KMS-11 (cell line): ENCODE measurements around the gene IMMP2L.

Experiments used
- H2AFZ ChIP-seq: fragments of 200-600 bp; sonication (generic); 2 replicates; pipeline ENCODE4 v1.6.1; 2016; ENCODE audit warnings: antibody characterized with exemption, mixed run types, low read depth
- H3K27ac ChIP-seq: fragments of 200-600 bp; sonication (generic); 2 replicates; pipeline ENCODE4 v1.6.1; 2016; ENCODE audit warnings: mild to moderate bottlenecking, mixed run types
- H3K27me3 ChIP-seq: fragments of 200-600 bp; sonication (generic); 2 replicates; pipeline ENCODE4 v1.6.1; 2017; ENCODE audit warnings: mild to moderate bottlenecking, low read depth, mixed run types, moderate library complexity; ENCODE audit not compliant: insufficient read depth
- H3K36me3 ChIP-seq: fragments of 200-600 bp; sonication (generic); 2 replicates; pipeline ENCODE4 v1.6.1; 2017; ENCODE audit warnings: mild to moderate bottlenecking, mixed run types; ENCODE audit not compliant: insufficient read depth
- H3K4me1 ChIP-seq: fragments of 200-600 bp; sonication (generic); 2 replicates; pipeline ENCODE4 v1.6.1; 2016; ENCODE audit warnings: mild to moderate bottlenecking, low read depth, mixed run types; ENCODE audit not compliant: poor library complexity, severe bottlenecking
- H3K4me2 ChIP-seq: fragments of 200-600 bp; sonication (generic); 2 replicates; pipeline ENCODE4 v1.7.0; 2016; ENCODE audit warnings: mild to moderate bottlenecking, mixed run types
- H3K4me3 ChIP-seq: fragments of 200-600 bp; sonication (generic); IDR thresholded peaks from 2 replicates; pipeline ENCODE4 v1.6.1; 2017; ENCODE audit warnings: low read depth, low read length, mixed read lengths; ENCODE audit not compliant: insufficient read depth
- H3K79me2 ChIP-seq: fragments of 200-600 bp; sonication (generic); 2 replicates; pipeline ENCODE4 v1.6.1; 2016; ENCODE audit warnings: low read depth, mixed run types; ENCODE audit not compliant: insufficient read depth
- H3K9ac ChIP-seq: fragments of 200-600 bp; sonication (generic); 2 replicates; pipeline ENCODE4 v1.6.1; 2016; ENCODE audit warnings: mild to moderate bottlenecking, mixed run types
- H4K20me1 ChIP-seq: fragments of 200-600 bp; sonication (generic); 2 replicates; pipeline ENCODE4 v1.6.1; 2016; ENCODE audit warnings: mild to moderate bottlenecking, mixed run types; ENCODE audit not compliant: insufficient read depth
- CTCF ChIP-seq: fragments of 200-600 bp; sonication (generic); conservative IDR thresholded peaks from 2 replicates; pipeline ENCODE4 v1.6.1; 2017; ENCODE audit warnings: low read depth, mild to moderate bottlenecking, antibody characterized with exemption, low read length, moderate library complexity, mixed read lengths

The IMMP2L gene

GRCh38 chr7:111150709-111151108, 411.6 kb downstream of the IMMP2L start:
- Histone ChIP-seq H3K36me3 (no peaks in the 10 kb centered on the region), H3K4me2 (no peak overlapping the region), H3K79me2 (no peaks in the 10 kb centered on the region), H3K4me1 (no peaks in the 10 kb centered on the region), H4K20me1 (no peaks in the 10 kb centered on the region), H2AFZ (no peak overlapping the region), H3K4me3 (no peak overlapping the region), H3K27ac (no peak overlapping the region), H3K27me3 (no peaks in the 10 kb centered on the region), H3K9ac (no peak overlapping the region)
- TF ChIP-seq CTCF, result no peak

- no peak overlapping the region for H3K9ac ChIP-seq
- H2AFZ ChIP-seq, result no peak overlapping the region
- no peaks in the 10 kb centered on the region for H3K4me1 ChIP-seq
- H3K27me3 ChIP-seq, result no peaks in the 10 kb centered on the region
- no peaks in the 10 kb centered on the region for H3K79me2 ChIP-seq
- TF ChIP-seq CTCF, result no peak
- no peaks in the 10 kb centered on the region for H4K20me1 ChIP-seq
- no peak overlapping the region for H3K4me2 ChIP-seq
- H3K36me3 ChIP-seq, result no peaks in the 10 kb centered on the region
- no peak overlapping the region for H3K4me3 ChIP-seq
- no peak overlapping the region for H3K27ac ChIP-seq
Measured at GRCh38 chr7:111147708-111148533, 414.4 kb downstream of the IMMP2L start.

DNA sequence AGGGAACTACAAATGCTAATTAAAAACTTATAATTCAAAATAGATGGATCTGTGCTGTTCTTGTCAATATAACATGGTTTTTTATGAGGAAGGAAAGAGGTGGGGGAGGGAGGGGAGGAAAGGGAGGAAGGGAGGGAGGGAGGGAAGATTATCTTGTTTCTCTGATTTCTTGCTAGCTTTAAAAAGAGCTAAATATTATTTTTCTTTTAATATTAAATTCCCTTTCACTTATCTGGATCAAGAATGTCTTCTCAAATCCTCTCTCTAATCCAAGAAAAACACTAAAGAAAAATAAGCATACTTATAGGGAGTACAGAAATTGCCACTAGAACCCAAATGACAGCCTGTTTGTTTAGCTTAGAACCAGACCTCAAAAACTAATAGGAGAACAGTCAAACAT, 416.2 kb downstream of the IMMP2L start:
- Histone ChIP-seq H3K36me3 (no peaks in the 10 kb centered on the region), H3K4me2 (no peak overlapping the region), H3K9ac (no peak overlapping the region), H4K20me1 (no peaks in the 10 kb centered on the region), H3K27ac (no peak overlapping the region), H3K4me1 (no peaks in the 10 kb centered on the region), H3K79me2 (no peaks in the 10 kb centered on the region), H2AFZ (no peak overlapping the region), H3K4me3 (no peak overlapping the region), H3K27me3 (no peaks in the 10 kb centered on the region)
- TF ChIP-seq CTCF, result no peak

- Histone ChIP-seq H2AFZ (no peak overlapping the region), H4K20me1 (no peaks in the 10 kb centered on the region), H3K4me2 (no peak overlapping the region), H3K27me3 (no peaks in the 10 kb centered on the region), H3K79me2 (no peaks in the 10 kb centered on the region), H3K4me3 (no peak overlapping the region), H3K4me1 (no peaks in the 10 kb centered on the region), H3K9ac (no peak overlapping the region), H3K27ac (no peak overlapping the region), H3K36me3 (no peaks in the 10 kb centered on the region)
- TF ChIP-seq CTCF, result no peak
Measured at GRCh38 chr7:111145472-111145871, 416.8 kb downstream of the IMMP2L start.
